Activated CD8-positive, alpha-beta T cell treated with anti-CD3 and anti-CD28 coated beads for 36 hours (primary cell): ENCODE data around the gene ROMO1. TPM values are rescaled to one million over a fixed set of nuclear protein-coding genes. Genes with fewer than 3 reads are reported as not detected.

Experiments used
- ATAC-seq: fragments of 200-7000 bp; cut with Tn5 transposase; one replicate; pipeline ENCODE4 v1.10.0; 2021; ENCODE audit warnings: mild to moderate bottlenecking, moderate library complexity
- CTCF ChIA-PET: fragments of 350-600 bp; sonication (Branson Sonifier 250); formaldehyde crosslinking; loops from one replicate; lab custom pipeline; 2021; ENCODE audit warnings: antibody characterized with exemption; lab: Charles Lee
- POLR2A ChIA-PET: fragments of 350-600 bp; sonication (Branson Sonifier 250); formaldehyde crosslinking; loops from one replicate; lab custom pipeline; 2021; ENCODE audit warnings: antibody characterized with exemption; lab: Charles Lee
- DNase-seq: peaks from one replicate; pipeline ENCODE4 v3.0.0-alpha.2; 2020
- H3K27ac Mint-ChIP-seq: one replicate; pipeline ENCODE4 v1.8.0; 2021; ENCODE audit warnings: mild to moderate bottlenecking, mixed read lengths
- H3K27me3 Mint-ChIP-seq: one replicate; pipeline ENCODE4 v1.8.0; 2021; ENCODE audit warnings: mixed read lengths
- H3K36me3 Mint-ChIP-seq: one replicate; pipeline ENCODE4 v1.8.0; 2021; ENCODE audit warnings: low read depth, mixed read lengths
- H3K4me1 Mint-ChIP-seq: one replicate; pipeline ENCODE4 v1.8.0; 2021; ENCODE audit warnings: low read depth, mixed read lengths
- H3K4me3 Mint-ChIP-seq: one replicate; pipeline ENCODE4 v1.8.0; 2021; ENCODE audit warnings: mild to moderate bottlenecking, moderate library complexity, mixed read lengths
- H3K9me3 Mint-ChIP-seq: one replicate; pipeline ENCODE4 v1.8.0; 2021; ENCODE audit warnings: mixed read lengths
- intact Hi-C: fragments of 100-400 bp; cut with micrococcal nuclease; formaldehyde crosslinking; loops from one replicate; pipeline ENCODE4 v1.10.0; 2022
- total RNA-seq, 2 experiments: library from RNA; stranded (reverse); gene quantifications; one replicate each; pipeline ENCODE4 v1.2.3, GENCODE V29; 2021
- TF ChIP-seq, protein P1 (sequence below): fragments of 200-600 bp; IDR thresholded peaks from one replicate; pipeline ENCODE4 v1.8.0; 2022; ENCODE audit warnings: antibody characterized with exemption, mild to moderate bottlenecking

The ROMO1 gene
- total RNA-seq, 2 experiments from 2014 or later = 146 to 148 TPM

DNA sequence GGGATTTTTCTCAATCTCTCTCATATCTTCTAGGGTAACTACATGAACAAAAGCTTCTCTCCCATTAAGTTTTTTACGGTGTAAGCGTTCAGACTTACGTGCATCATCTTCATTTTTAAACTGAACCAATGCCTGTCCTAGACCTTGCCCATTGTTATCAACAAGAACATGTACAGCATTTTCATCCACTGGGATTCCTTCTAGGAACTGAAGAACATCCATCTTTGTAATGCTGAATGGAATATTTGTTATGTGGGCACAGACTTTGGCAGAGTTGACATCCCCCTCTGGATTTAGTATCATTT is 45.8 kb upstream of the ROMO1 start:
- no peaks in the 10 kb centered on the region for H3K27me3 Mint-ChIP-seq

DNA sequence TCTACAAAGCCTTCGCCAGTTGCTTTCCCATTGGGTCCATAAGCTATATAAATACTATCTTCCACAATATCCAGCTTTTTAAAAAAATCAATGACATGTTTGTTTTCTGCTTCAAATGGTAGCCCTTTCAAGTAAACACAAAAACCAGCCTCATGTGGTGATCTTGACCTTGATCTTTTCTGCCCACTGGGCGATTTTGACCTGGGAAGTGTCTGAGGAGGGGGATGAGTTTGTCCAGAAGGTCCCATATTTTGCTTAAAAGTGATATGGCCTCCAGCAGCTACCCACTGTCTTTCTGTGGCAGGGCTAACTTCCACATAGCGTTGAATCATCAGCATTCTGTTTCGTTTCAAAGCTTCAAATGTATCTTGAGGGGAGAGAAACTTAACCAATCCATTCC is 45.3 kb upstream of the ROMO1 start:
- ChIA-PET CTCF (interaction anchor here (0.9 kb wide), 1 partner anchor 35 kb away, joined by 4 read pairs; no protein-coding TSS in a partner anchor), POLR2A (interaction anchor here (0.7 to 4.3 kb wide), 4 partner anchors 9 to 47 kb away, joined by 3 to 30 read pairs (median 10); partner anchors contain the start of genes CPNE1 and RBM12)
- Mint-ChIP-seq H3K27me3 (no peaks in the 10 kb centered on the region), H3K4me1 (peaks cover 54% of the 10 kb centered on the region), H3K4me3 (no peak overlapping the region), H3K9me3 (no peaks in the 10 kb centered on the region), H3K36me3 (peaks cover 36% of the 10 kb centered on the region), H3K27ac (no peak overlapping the region)
- no peak for ATAC-seq
- intact Hi-C loops = no loop called here
- no peak for DNase-seq
- TF ChIP-seq, protein P1, sequence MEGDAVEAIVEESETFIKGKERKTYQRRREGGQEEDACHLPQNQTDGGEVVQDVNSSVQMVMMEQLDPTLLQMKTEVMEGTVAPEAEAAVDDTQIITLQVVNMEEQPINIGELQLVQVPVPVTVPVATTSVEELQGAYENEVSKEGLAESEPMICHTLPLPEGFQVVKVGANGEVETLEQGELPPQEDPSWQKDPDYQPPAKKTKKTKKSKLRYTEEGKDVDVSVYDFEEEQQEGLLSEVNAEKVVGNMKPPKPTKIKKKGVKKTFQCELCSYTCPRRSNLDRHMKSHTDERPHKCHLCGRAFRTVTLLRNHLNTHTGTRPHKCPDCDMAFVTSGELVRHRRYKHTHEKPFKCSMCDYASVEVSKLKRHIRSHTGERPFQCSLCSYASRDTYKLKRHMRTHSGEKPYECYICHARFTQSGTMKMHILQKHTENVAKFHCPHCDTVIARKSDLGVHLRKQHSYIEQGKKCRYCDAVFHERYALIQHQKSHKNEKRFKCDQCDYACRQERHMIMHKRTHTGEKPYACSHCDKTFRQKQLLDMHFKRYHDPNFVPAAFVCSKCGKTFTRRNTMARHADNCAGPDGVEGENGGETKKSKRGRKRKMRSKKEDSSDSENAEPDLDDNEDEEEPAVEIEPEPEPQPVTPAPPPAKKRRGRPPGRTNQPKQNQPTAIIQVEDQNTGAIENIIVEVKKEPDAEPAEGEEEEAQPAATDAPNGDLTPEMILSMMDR = no peak

More for the DNA sequence above, 45.8 kb upstream of the ROMO1 start:
- ATAC-seq = no peak
- CTCF ChIA-PET = interaction anchor here (0.9 kb wide), 1 partner anchor 34 kb away, joined by 4 read pairs; no protein-coding TSS in a partner anchor
- TF ChIP-seq, protein P1 = no peak
- DNase-seq = no peak
- intact Hi-C loops = no loop called here
- Mint-ChIP-seq H3K9me3 (no peaks in the 10 kb centered on the region), H3K27ac (no peak overlapping the region), H3K4me3 (no peak overlapping the region), H3K4me1 (peaks cover 55% of the 10 kb centered on the region), H3K36me3 (peaks cover 39% of the 10 kb centered on the region)
- POLR2A ChIA-PET = interaction anchor here (0.7 to 4.3 kb wide), 5 partner anchors 8 to 89 kb away, joined by 3 to 30 read pairs (median 5); partner anchors contain the start of genes CPNE1 and RBM12

DNA sequence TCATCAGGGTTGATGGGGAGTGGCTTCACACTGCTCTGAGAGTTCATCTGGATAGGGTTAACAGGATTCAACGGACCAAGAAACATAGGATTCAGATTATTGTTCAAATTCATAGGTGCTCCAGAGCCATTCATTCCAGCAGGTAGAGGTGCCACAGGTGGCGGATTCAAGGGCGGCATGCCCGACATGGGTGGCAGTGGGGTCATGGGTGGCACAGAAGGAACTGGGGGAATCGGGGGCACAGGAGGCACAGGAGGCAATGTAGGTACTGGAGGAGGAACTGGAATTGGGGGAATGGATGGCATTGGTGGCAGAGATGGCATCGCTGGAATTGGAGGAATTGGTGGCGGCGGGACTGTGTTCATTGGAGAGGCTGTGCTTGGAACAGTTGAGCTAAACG is 44.8 kb upstream of the ROMO1 start:
- POLR2A ChIA-PET = interaction anchor here (1.0 to 4.3 kb wide), 4 partner anchors 9 to 36 kb away, joined by 4 to 30 read pairs (median 10); partner anchors contain the start of genes CPNE1 and RBM12
- ATAC-seq = no peak
- no peak for DNase-seq
- Mint-ChIP-seq H3K4me3 (no peak overlapping the region), H3K9me3 (no peaks in the 10 kb centered on the region), H3K36me3 (peaks cover 34% of the 10 kb centered on the region), H3K27me3 (no peaks in the 10 kb centered on the region), H3K4me1 (peaks cover 53% of the 10 kb centered on the region), H3K27ac (no peak overlapping the region)
- TF ChIP-seq, protein P1 = no peak
- CTCF ChIA-PET = interaction anchor here (0.9 to 1.8 kb wide), 3 partner anchors 36 to 50 kb away, joined by 3 to 5 read pairs (median 4); no protein-coding TSS in a partner anchor
- intact Hi-C loops = no loop called here

DNA sequence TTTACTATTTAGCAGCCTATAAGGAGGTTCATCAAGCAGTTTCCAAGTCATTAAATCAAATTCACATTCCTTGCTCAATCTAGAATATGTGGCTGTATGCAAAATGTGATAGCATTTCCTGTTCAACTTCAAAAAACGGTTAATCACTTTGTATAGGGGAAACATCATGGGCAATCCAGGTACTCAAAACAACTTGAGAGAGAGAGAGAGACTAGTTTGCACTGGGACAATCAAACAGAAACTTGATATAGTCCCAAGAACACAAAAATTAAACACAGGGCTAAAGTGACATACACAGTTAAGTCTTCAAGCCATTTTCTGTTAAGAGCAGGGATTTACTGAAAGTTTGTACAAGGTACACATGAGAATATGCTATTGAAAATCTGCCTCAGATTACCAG is 41.9 kb upstream of the ROMO1 start:
- intact Hi-C loops = no loop called here
- peaks cover 35% of the 10 kb centered on the region for H3K36me3 Mint-ChIP-seq
- DNase-seq = no peak
- H3K4me1 Mint-ChIP-seq = peaks cover 53% of the 10 kb centered on the region
- H3K27ac Mint-ChIP-seq = peak overlapping the region; percentile 77
- no peaks in the 10 kb centered on the region for H3K9me3 Mint-ChIP-seq
- CTCF ChIA-PET = interaction anchor here (0.7 to 3.7 kb wide), 2 partner anchors 37 to 125 kb away, joined by 3 to 22 read pairs; no protein-coding TSS in a partner anchor
- H3K4me3 Mint-ChIP-seq = peak overlapping the region; percentile 13
- POLR2A ChIA-PET = interaction anchor here (0.7 to 9.1 kb wide), 4 partner anchors 15 to 85 kb away, joined by 3 to 163 read pairs (median 4); partner anchors contain the start of genes RBM39 and SPAG4
- H3K27me3 Mint-ChIP-seq = no peaks in the 10 kb centered on the region
- TF ChIP-seq, protein P1 = no peak
- no peak for ATAC-seq
